ENCODE measurements around the gene RABGAP1. TPM values are rescaled to one million over a fixed set of nuclear protein-coding genes. Genes with fewer than 3 reads are reported as not detected.

RABGAP1 gene
- total and polyA plus RNA-seq, 7 donors: 15.5 to 57.9 (median 33.6) TPM

GRCh38 chr9:123132696-123133095, 191.9 kb downstream of the RABGAP1 start:
- no peak for TF ChIP-seq CTCF (IDR thresholded peaks at IDR 0.05)
- Histone ChIP-seq H3K4me3 (no peak overlapping the region), H3K9me3 (no peaks in the 10 kb centered on the region), H3K4me1 (no peaks in the 10 kb centered on the region), H3K36me3 (ENCODE audit: insufficient read depth in 1 of 2, low read depth in 1 of 2) (peaks cover 2 to 33% of the 10 kb centered on the region in 2 donors), H3K27me3 (ENCODE audit: insufficient read depth in 3 of 3, low read length in 2 of 3) (no peaks in the 10 kb centered on the region), H3K27ac (no peak overlapping the region)
- DNase-seq (no peak), ATAC-seq (no peak)
- 83 to 95% (median 83%) methylated on average over 6 of the region's 6 CpGs for WGBS, 3 donors
- intact Hi-C loops (cut with DNase I): no loop called here

- peaks cover 0 to 27% of the 10 kb centered on the region in 2 donors for H3K36me3 ChIP-seq (ENCODE audit: insufficient read depth in 1 of 2, low read depth in 1 of 2)
- no peak for DNase-seq
- H3K4me3 ChIP-seq: no peak overlapping the region
- no peaks in the 10 kb centered on the region for H3K9me3 ChIP-seq
- H3K27ac ChIP-seq: no peak overlapping the region
- no peak for ATAC-seq
- WGBS, 3 donors: 90 to 96% (median 90%) methylated on average over 5 of the region's 5 CpGs
- no peaks in the 10 kb centered on the region for H3K4me1 ChIP-seq
- intact Hi-C loops (cut with DNase I): no loop called here
- TF ChIP-seq CTCF (IDR thresholded peaks at IDR 0.05): no peak
- H3K27me3 ChIP-seq (ENCODE audit: insufficient read depth in 3 of 3, low read length in 2 of 3): no peaks in the 10 kb centered on the region
These were observed 194.6 kb downstream of the RABGAP1 start for GRCh38 chr9:123135430-123135829.

- no peak for TF ChIP-seq CTCF (IDR thresholded peaks at IDR 0.05)
- Histone ChIP-seq H3K4me1 (no peaks in the 10 kb centered on the region), H3K4me3 (no peak overlapping the region), H3K27ac (no peak overlapping the region), H3K9me3 (no peaks in the 10 kb centered on the region), H3K27me3 (ENCODE audit: insufficient read depth in 3 of 3, low read length in 2 of 3) (no peaks in the 10 kb centered on the region), H3K36me3 (ENCODE audit: insufficient read depth in 1 of 2, low read depth in 1 of 2) (peaks cover 0 to 17% of the 10 kb centered on the region in 2 donors)
- no peak for DNase-seq
- WGBS, 3 donors: 73 to 81% (median 81%) methylated on average over 2 of the region's 2 CpGs
- intact Hi-C loops (cut with DNase I): no loop called here
- no peak for ATAC-seq
These were observed 197.3 kb downstream of the RABGAP1 start for GRCh38 chr9:123138163-123138562.

GRCh38 chr9:123149067-123149466, 208.2 kb downstream of the RABGAP1 start:
- 38 to 63% (median 44%) methylated on average over 1 of the region's 1 CpG for WGBS, 3 donors
- DNase-seq (no peak), ATAC-seq (no peak)
- Histone ChIP-seq H3K4me3 (no peak overlapping the region), H3K4me1 (no peaks in the 10 kb centered on the region), H3K9me3 (no peaks in the 10 kb centered on the region), H3K36me3 (ENCODE audit: insufficient read depth in 1 of 2, low read depth in 1 of 2) (peaks cover 0 to 12% of the 10 kb centered on the region in 2 donors), H3K27ac (no peak overlapping the region), H3K27me3 (ENCODE audit: insufficient read depth in 3 of 3, low read length in 2 of 3) (no peaks in the 10 kb centered on the region)
- intact Hi-C loops (cut with DNase I): no loop called here
- TF ChIP-seq CTCF (IDR thresholded peaks at IDR 0.05): no peak
